GM21786 (cell line): ENCODE results near the gene DNM3.

ENCODE experiments used
- ATAC-seq: cut with Tn5 transposase; IDR thresholded peaks from one replicate; pipeline ENCODE4 v1.9.1; 2021; ENCODE audit not compliant: unreplicated experiment

DNM3 gene

GRCh38 chr1:172212124-172212523, 370.8 kb downstream of the DNM3 start:
- ATAC-seq, result no peak

GRCh38 chr1:172215006-172215405, 373.7 kb downstream of the DNM3 start:
- ATAC-seq, result no peak

- no peak for ATAC-seq
Observed at GRCh38 chr1:172219966-172220365, 378.7 kb downstream of the DNM3 start.

GRCh38 chr1:172220376-172220775, 379.1 kb downstream of the DNM3 start:
- no peak for ATAC-seq

GRCh38 chr1:172221436-172221835, 380.1 kb downstream of the DNM3 start:
- ATAC-seq, result no peak

- ATAC-seq, result no peak
Observed at GRCh38 chr1:172224871-172225270, 383.6 kb downstream of the DNM3 start.

- ATAC-seq, result no peak
Observed at GRCh38 chr1:172229942-172230341, 388.6 kb downstream of the DNM3 start.

- ATAC-seq, result no peak
Observed at GRCh38 chr1:172230526-172230925, 389.2 kb downstream of the DNM3 start.

GRCh38 chr1:172236958-172237357, 395.7 kb downstream of the DNM3 start:
- ATAC-seq, result no peak

- no peak for ATAC-seq
Observed at GRCh38 chr1:172238158-172238557, 396.9 kb downstream of the DNM3 start.

GRCh38 chr1:172238965-172239364, 397.7 kb downstream of the DNM3 start:
- no peak for ATAC-seq

- no peak for ATAC-seq
Observed at GRCh38 chr1:172239901-172240300, 398.6 kb downstream of the DNM3 start.

GRCh38 chr1:172241540-172241939, 400.2 kb downstream of the DNM3 start:
- ATAC-seq, result no peak

GRCh38 chr1:172244865-172245264, 403.6 kb downstream of the DNM3 start:
- no peak for ATAC-seq

- no peak for ATAC-seq
Observed at GRCh38 chr1:172245788-172246187, 404.5 kb downstream of the DNM3 start.

- no peak for ATAC-seq
Observed at GRCh38 chr1:172246521-172247390, 405.5 kb downstream of the DNM3 start.

- no peak for ATAC-seq
Observed at GRCh38 chr1:172251486-172251885, 410.2 kb downstream of the DNM3 start.

GRCh38 chr1:172252321-172252720, 411.0 kb downstream of the DNM3 start:
- no peak for ATAC-seq

- ATAC-seq, result no peak
Observed at GRCh38 chr1:172252958-172253357, 411.7 kb downstream of the DNM3 start.

- ATAC-seq, result no peak
Observed at GRCh38 chr1:172254521-172255222, 413.4 kb downstream of the DNM3 start.

GRCh38 chr1:172255223-172255560, 413.9 kb downstream of the DNM3 start:
- ATAC-seq, result no peak

- ATAC-seq, result no peak
Observed at GRCh38 chr1:172265905-172266304, 424.6 kb downstream of the DNM3 start.
